HG02938 (cell line): ENCODE measurements around the gene FUS.

ENCODE experiments used
- ATAC-seq: cut with Tn5 transposase; IDR thresholded peaks from one replicate; pipeline ENCODE4 v1.9.1; 2021; ENCODE audit warnings: mild to moderate bottlenecking, moderate library complexity; ENCODE audit not compliant: unreplicated experiment

The FUS gene

GRCh38 chr16:31225193-31225592, 45.3 kb downstream of the FUS start:
- ATAC-seq = no peak

DNA sequence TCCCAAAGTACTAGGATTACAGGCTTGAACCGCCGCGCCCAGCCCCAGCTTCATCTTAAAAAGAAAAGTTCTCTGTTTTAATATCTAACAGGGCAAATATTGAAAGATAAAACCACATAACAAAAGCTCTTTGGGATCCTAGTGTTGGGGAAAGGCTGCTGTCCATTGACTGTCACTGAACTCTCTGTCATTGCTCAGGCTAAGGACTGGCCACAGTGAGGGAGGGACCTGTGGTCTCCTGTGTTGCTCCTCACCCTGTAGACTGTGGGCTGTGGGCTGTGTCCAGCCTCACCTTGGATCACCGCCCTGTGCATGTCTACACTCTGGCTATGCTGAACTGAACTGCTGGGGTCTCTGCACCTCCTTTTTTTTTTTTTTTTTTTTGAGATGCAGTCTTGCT, 48.3 kb downstream of the FUS start:
- no peak for ATAC-seq

DNA sequence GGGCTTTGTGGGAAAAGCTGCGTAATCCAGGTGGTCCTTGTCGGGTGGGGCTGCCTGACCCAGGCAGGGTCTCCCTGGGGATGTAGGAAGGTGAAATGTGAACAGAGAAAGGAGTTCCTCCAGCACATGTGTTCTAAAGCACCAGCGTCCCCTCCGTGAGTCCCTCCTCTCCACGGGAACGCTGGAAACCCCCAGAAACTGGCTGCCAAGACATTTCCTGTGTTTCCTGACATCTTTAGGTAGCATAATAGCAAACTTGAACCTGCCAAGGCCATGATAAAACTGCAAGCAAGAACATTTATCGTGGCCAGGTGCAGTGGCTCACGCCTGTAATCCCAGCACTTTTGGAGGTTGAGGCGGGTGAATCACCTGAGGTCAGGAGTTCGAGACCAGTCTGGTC, 49.6 kb downstream of the FUS start:
- no peak for ATAC-seq

DNA sequence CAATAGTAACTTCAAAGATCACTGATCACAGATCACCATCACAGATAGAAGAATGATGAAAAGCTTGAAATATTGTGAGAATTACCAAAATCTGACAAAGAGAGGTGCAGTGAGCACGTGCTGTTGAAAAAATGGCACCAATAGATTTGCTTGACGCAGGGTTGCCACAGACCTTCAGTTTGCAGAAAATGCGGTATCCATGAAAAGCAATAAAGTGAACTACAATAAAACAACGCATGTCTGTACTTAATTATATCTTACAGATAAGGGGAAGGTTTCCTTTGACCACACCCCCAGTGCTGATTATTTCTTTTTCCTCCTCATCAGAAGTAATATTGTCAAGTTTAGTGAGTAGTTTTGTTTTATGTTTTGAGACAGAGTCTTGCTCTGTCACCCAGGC, 58.1 kb downstream of the FUS start:
- ATAC-seq = no peak
